ENCODE data around the gene STRN. TPM values are rescaled to one million over a fixed set of nuclear protein-coding genes. Genes with fewer than 3 reads are reported as not detected.

STRN gene
- total and polyA plus RNA-seq, 9 of the 15 experiments (the other 6 are each of a cell fraction or from before 2014, with no cell fraction given): 1.3 to 31.2 (median 20.0) TPM

- TF ChIP-seq ZNF398 (CRISPR knock-in tag; IDR thresholded peaks at IDR 0.05): no peak
- peak; percentile 84 for TF ChIP-seq GABPA (tag; conservative IDR thresholded peaks at IDR 0.05; ENCODE audit: low read depth)
- no peak for TF ChIP-seq ZNF609 (CRISPR knock-in tag; IDR thresholded peaks at IDR 0.05; ENCODE audit: borderline replicate concordance)
- no peak for TF ChIP-seq ZNF445 (CRISPR knock-in tag; IDR thresholded peaks at IDR 0.05; ENCODE audit: low read depth)
- TF ChIP-seq NONO (IDR thresholded peaks at IDR 0.05; ENCODE audit: low read depth in 2 of 2, low read length in 1 of 2): peak; percentile 19 to 57; a peak in 1 of 4 replicates
- TF ChIP-seq ZNF274 (IDR thresholded peaks at IDR 0.05; ENCODE audit: borderline replicate concordance, low read depth, low read length): no peak
- TF ChIP-seq HNRNPLL (IDR thresholded peaks at IDR 0.05; ENCODE audit: low read depth, low read length, poor library complexity, severe bottlenecking): no peak
- TF ChIP-seq MYC (IDR thresholded peaks at IDR 0.05; ENCODE audit: low read depth, low read length): peak; percentile 68; the same call in 1 of the 2 replicates
- 0 out of 2 replicates have a peak, but pooled peaks have one; percentile 43 for TF ChIP-seq MYC (CRISPR knock-in tag; IDR thresholded peaks at IDR 0.05; ENCODE audit: borderline replicate concordance, low read depth)
- no peak for TF ChIP-seq POLR3A (IDR thresholded peaks at IDR 0.05; ENCODE audit: borderline replicate concordance, extremely low read depth, insufficient read depth, insufficient read length)
These were observed at the start of gene STRN (continued) for GRCh38 chr2:36966370-36967235.

Measured in K562 (cell line).